Left ventricle myocardium superior (tissue), 1 donor: ENCODE measurements around the gene FAM193B. TPM values are rescaled to one million over a fixed set of nuclear protein-coding genes. Genes with fewer than 3 reads are reported as not detected.
A peak's percentile ranks its signal among the peaks of the same experiment; 100 is the strongest.
"Not testable (repeated sequence)": the region's sequence is repeated elsewhere in the genome, so short reads cannot be mapped to it uniquely, and the experiment has no call there.

Experiments
- ATAC-seq: fragments of 200-7000 bp; cut with Tn5 transposase; one replicate; pipeline ENCODE4 v1.9.1; 2020; ENCODE audit warnings: mild to moderate bottlenecking, moderate library complexity
- DNase-seq: peaks from one replicate; pipeline ENCODE4 v3.0.0-alpha.2; 2020
- intact Hi-C: fragments of 100-400 bp; cut with micrococcal nuclease; formaldehyde crosslinking; loops from one replicate; pipeline ENCODE4 v1.11.0; 2022
- total RNA-seq: library from RNA; stranded (reverse); fragmentation: NEBNext Ultra II Directional; extraction: Animal tissue kit (Norgen Biotek cat#: 25700); gene quantifications from one replicate; pipeline ENCODE4 v1.2.1, GENCODE V29; 2021
- donor health status: DM: no; HTN: yes; CAD: no; lungs with severe emphysema.

The FAM193B gene
- total RNA-seq, 1 donor from 2014 or later: 26.4 TPM

DNA sequence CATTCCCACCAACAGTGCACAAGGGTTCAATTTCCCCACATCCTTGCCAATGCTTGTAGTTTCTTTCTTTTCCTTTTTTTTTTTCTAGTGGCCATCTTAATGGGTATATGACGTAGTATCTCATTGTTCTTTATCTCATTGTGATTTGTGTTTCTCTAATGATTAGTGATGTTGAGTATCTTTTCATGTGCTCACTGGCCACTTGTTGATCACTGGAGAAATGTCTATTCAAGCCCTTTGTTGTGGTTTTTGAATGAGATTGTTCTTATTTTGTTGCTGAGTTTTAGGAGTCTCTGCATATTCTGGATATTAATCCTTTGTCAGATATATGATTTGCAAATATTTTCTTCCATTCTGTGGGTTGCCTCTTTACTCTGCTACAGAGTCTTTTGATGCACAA lies 36.0 kb upstream of the FAM193B start:
- intact Hi-C loops: no loop called here
- DNase-seq: no peak

GRCh38 chr5:177588413-177588909 lies 34.1 kb upstream of the FAM193B start:
- DNase-seq (no peak), ATAC-seq (no peak)
- intact Hi-C loops: no loop called here

More for the DNA sequence above, 36.0 kb upstream of the FAM193B start:
- no peak for ATAC-seq

- DNase-seq: no peak
- ATAC-seq: no peak
- intact Hi-C loops: no loop called here
Measured at GRCh38 chr5:177578316-177578715, 24.0 kb upstream of the FAM193B start.

DNA sequence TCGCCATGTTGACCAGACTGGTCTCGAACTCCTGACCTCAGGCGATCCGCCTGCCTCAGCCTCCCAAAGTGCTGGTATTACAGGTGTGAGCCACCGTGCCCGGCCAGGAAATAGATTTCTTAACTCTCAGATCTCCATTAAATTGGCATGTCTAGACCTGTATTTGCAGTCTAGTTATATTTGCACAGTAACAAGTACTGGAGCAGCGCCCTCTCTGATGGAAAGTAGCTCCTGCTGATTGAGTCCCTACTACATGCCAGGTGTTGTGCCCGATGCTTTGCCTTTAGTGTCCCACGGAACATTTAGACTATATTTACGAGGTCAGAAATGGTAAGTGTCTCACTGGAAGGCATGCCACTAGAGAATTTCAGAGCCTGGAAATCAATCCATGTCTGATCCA lies 21.8 kb upstream of the FAM193B start:
- intact Hi-C loops: no loop called here
- ATAC-seq: no peak
- DNase-seq: no peak

- DNase-seq: no peak
- no peak for ATAC-seq
- intact Hi-C loops: no loop called here
Measured at GRCh38 chr5:177575488-177575887, 21.1 kb upstream of the FAM193B start.

- ATAC-seq (no peak), DNase-seq (no peak)
- intact Hi-C loops: no loop called here
Measured at GRCh38 chr5:177569894-177570293, 15.5 kb upstream of the FAM193B start.

GRCh38 chr5:177568326-177568725 lies 14.0 kb upstream of the FAM193B start:
- DNase-seq (no peak), ATAC-seq (no peak)
- intact Hi-C loops: no loop called here

- ATAC-seq: no peak
- intact Hi-C loops: no loop called here
Measured at GRCh38 chr5:177565046-177565445, 10.7 kb upstream of the FAM193B start.

DNA sequence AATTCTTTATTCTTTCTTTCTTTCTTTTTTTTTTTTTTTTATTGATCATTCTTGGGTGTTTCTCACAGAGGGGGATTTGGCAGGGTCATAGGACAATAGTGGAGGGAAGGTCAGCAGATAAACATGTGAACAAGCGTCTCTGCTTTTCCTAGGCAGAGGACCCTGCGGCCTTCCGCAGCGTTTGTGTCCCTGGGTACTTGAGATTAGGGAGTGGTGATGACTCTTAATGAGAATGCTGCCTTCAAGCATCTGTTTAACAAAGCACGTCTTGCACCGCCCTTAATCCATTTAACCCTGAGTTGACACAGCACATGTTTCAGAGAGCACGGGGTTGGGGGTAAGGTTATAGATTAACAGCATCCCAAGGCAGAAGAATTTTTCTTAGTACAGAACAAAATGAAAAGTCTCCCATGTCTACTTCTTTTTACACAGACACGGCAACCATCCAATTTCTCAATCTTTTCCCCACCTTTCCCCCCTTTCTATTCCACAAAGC lies 5.1 kb upstream of the FAM193B start:
- DNase-seq, intact Hi-C loops, ATAC-seq: not testable (repeated sequence)

More at GRCh38 chr5:177565046-177565445, 10.7 kb upstream of the FAM193B start:
- no peak for DNase-seq

DNA sequence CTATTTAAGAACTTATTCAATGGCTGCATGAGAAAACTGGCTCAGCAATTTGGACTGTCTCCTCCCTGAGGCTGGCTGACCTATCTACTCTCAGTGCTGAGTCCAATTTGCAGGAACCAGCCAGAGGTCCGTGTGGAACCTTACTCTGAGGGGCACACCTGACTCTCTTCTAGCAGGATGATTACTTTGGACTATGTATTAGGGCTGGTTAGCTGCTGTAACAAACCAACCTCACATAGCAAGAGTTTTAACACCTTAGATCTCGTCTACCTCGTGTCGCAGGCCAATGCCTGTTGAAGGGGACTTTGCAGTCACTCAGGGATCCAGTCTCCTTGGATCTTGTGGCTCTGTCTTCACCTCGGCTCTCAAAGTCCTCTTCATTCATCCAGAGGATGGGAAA lies 3.4 kb upstream of the FAM193B start:
- no peak for ATAC-seq
- intact Hi-C loops: no loop called here

GRCh38 chr5:177557041-177557647 lies 2.8 kb upstream of the FAM193B start:
- intact Hi-C loops: no loop called here
- DNase-seq (no peak), ATAC-seq (no peak)

More for the DNA sequence above, 3.4 kb upstream of the FAM193B start:
- no peak for DNase-seq

GRCh38 chr5:177555665-177556064 lies 1.3 kb upstream of the FAM193B start:
- intact Hi-C loops: no loop called here
- ATAC-seq: no peak
- no peak for DNase-seq

GRCh38 chr5:177555228-177555627 lies 865 bp upstream of the FAM193B start:
- DNase-seq (no peak), ATAC-seq (peak; percentile 23)
- intact Hi-C loops: no loop called here

DNA sequence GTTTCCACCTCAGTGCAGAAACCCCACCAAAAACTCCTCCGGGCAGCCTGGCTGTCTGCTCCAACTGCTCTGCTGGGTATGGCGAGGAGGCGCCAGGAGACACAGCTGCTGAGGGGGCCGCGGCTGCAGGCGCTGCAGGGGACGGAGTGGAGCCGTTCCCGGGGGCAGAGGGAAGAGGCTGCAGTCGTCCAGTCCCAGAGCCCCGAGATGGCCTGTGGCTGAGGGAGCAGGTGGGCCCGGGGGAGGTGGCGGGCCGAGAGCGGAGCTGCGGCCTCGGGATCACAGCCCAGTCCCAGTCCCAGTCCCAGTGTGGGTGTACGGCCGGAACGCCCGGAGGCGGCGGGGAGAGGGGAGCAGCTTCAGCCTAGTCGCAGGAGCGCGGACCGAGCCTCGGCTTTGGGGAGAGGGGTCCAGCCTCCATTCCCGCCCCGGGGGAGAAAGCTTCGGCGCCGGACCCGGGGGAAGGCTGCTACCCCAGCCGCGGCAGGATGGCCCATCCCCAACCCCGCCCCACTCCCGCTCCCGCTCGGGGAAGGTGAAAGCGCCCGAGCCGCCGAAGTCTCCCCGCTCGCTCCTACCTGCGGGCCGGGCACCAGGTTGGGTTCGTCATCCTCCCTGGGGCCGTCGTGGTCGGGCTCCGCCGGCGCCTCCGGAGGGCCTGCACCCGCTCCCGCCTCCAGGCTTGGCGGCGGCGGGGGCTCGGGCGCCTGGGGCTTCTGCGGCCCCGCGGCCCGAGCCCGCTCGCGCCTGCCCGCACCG lies 513 bp downstream of the FAM193B start:
- DNase-seq (peak; percentile 60), ATAC-seq (peak; percentile 52)
- intact Hi-C loops: no loop called here

DNA sequence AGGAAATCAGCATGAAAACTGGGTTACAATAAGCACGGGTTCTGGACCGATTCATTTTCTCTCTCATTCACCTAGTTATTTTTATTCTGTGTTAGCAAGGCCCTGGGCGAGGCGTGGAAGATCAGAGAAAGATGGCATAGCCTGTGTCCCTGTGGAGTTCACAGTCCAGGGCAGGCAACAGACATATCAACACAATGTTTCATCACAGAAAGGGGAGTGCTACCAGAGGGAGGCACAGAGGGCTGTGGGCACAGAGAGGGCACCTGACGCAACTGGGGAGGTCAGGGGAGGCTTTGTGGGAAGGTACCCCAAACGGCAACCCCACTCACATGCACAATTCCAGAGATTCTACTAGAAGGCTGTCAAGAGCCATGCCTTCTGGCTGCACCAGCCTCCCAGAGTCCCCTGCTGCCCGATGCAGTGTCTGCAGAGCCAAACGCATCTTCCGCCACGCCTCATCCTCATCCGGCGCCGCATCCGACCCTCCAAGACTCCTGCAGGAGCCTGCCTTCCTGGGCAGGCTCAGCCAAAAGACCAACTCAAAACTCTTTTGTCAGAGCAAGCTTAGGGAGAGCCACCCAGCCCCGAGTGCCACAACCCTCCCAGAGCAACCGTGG lies 1.4 kb downstream of the FAM193B start:
- intact Hi-C loops: no loop called here
- ATAC-seq (peak; percentile 9), DNase-seq (peak; percentile 40)

DNA sequence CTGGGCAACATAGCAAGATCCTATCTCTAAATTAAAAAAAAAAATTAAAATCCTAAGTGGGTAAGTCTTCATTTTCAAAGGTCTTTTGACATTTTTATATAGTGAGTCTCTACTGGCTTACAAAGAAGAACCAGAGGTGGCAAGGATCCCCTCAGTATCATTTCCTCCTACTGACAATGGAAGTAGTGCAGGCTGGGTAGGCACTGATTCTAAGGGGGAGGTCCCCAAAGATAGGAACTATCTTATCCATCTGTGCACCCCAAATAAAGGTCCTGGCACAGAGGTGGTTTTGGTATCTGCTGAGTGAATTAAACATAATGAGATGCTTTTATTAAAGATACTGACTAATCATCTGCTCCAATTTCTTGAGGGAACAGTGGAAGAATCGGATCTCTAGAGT lies 4.2 kb downstream of the FAM193B start:
- intact Hi-C loops: no loop called here
- DNase-seq (no peak), ATAC-seq (no peak)

DNA sequence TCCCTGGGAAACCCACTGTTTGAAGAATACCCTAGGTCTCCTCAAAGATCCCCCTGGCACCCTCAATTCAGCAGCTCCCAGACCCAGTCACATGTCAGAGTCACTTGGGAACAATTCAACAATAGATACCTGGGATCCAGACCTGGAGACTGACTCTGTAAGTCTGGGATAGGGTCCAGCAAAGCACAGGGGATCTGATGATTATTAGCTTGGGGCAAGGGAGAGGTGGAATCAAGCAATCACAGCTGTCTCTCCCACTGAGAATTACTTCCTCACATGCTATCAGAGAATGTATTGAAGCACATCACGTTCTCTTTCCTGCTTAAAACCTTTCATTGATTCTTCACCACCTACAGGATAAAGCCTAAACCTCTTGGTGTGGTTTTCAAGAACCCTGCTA lies 5.9 kb downstream of the FAM193B start:
- DNase-seq: no peak
- no peak for ATAC-seq
- intact Hi-C loops: no loop called here

DNA sequence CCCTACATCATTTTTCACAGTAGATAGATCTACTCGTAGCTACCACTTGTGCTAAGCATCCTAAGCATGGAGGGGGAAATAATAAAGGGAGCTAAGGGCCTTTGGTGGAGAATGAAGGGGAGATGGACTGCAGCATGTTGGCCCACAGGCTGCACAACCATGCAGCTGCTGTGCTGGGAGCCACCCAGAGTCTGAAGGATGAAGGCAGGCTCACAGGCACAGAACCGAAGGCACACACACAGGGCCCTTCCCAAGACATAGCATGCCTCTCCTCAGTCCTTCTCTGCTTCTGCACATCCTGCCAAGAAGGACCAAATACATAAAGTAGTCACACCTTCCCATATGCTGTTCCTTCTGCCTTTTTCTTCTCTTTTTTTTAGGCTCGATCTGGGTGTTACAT lies 6.6 kb downstream of the FAM193B start:
- intact Hi-C loops: no loop called here
- ATAC-seq: no peak
- DNase-seq: no peak

GRCh38 chr5:177546258-177546741 lies 8.1 kb downstream of the FAM193B start:
- DNase-seq (peak; percentile 60), ATAC-seq (peak; percentile 76)
- intact Hi-C loops: no loop called here
